Measurements from ENCODE around the gene ECEL1. TPM values are rescaled to one million over a fixed set of nuclear protein-coding genes. Genes with fewer than 3 reads are reported as not detected.
"Not testable (repeated sequence)": the region's sequence is repeated elsewhere in the genome, so short reads cannot be mapped to it uniquely, and the experiment has no call there.

Gene ECEL1
- polyA plus RNA-seq, 10 donors: 0.29 to 1.0 (median 0.45) TPM

GRCh38 chr2:232443047-232443446, 44.6 kb downstream of the ECEL1 start:
- not testable (repeated sequence) for DNase-seq

GRCh38 chr2:232442431-232442830, 45.2 kb downstream of the ECEL1 start:
- DNase-seq: peak in 1 of 3 donors; percentile 10

DNA sequence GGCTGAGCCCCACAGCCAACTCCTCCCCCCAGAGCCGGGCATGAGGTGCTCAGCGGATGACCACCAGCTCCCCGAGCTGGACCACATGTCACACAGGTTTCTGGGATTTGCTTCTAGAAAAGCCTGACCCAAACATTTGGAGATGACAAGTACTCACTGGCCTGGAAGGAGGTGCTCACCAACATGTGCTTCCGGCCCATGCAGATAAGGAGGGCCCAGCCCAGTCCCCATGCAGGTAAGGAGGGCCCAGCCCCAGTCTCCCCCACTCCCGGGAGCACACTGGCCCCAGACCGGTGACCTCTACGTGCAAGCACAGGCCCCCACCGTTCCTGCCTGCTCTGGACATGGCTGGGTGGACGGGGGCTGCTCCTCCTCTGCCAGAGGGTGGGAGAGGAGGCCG, 45.7 kb downstream of the ECEL1 start:
- DNase-seq: not testable (repeated sequence)

GRCh38 chr2:232441147-232441651, 46.4 kb downstream of the ECEL1 start:
- no peak for DNase-seq

GRCh38 chr2:232440220-232441018, 47.2 kb downstream of the ECEL1 start:
- DNase-seq: peak; percentile 52 to 82 (median 77)

GRCh38 chr2:232439758-232440135, 47.9 kb downstream of the ECEL1 start:
- no peak for DNase-seq

- DNase-seq: no peak
Measured at GRCh38 chr2:232438951-232439757, 48.5 kb downstream of the ECEL1 start.

DNA sequence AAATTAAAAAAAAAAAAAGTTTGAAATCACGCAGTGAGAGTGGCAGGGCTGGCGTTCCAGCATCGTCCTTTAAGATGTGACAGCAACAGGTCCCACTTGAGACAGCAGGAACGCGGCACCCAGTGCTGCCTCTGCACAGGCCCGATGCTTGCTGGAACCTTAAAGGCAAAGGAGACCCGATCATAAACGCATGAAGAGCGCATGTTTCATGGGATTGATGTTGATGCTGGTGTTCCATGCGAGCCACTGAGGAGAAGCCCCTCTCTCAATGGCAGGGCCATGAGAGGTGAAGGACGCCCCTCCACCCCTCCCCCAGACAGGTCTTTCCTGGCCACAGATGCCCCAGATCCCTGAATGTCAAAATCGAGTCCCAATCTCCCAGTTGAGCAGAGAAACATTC, 49.5 kb downstream of the ECEL1 start:
- no peak for DNase-seq

- DNase-seq: no peak
Measured at GRCh38 chr2:232437195-232437571, 50.5 kb downstream of the ECEL1 start.

DNA sequence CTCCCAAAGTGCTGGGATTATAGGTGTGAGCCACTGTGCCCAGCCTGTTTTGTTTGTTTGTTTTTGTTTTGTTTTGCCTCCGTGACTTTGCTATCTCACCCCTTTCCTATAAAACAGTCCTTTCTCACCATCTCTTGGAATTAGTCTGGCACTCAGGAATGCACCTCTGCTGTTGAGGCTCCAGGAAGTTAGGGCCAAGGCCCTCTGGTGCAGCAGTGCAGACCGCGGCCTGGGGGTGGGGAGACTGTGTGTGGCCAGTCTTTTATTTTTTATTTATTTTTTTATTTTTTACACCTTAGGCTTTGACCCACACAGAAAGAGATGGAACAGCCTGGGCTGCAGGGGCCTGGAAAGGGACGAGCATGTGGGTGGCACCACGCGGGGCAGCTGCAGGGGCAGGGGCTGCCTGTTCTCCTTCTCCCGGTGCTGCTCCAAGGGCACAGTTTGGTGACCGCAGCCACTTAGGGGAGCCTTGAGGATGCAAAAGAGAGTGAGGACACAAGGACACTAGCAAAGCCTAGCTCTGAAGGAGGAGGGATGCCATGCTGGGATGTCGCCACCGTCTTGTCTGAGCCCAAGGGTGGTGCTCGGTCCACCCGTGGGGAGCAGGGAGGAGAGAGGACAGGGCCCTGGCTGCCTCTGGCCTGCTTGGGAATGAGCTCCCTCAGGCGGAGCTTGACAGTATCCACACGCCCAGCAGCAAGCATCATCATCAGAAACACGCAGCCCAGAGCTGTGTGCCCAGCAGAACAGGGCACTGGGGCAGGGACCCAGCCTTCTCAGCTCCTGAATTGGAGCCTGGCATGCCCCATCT, 51.0 kb downstream of the ECEL1 start:
- no peak for DNase-seq

DNA sequence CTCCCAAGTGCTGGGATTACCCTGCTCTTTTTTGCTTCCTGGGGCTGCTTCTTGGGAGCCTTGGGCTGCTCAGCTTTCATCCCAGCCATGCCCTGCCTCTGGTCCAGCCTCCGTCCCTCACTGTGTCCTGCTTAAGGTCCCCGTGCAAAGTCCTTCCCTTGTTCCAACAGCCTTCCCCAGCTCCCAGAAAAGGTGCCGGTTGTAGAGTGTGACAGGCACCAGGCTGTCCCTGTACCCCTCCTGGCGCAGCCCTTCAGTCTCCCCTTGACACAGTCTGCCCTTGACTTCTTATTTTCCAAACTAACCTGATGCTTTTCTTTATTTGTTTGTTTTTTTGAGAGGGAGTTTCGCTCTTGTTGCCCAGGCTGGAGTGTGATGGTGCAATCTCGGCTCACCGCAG, 51.8 kb downstream of the ECEL1 start:
- DNase-seq: no peak

DNA sequence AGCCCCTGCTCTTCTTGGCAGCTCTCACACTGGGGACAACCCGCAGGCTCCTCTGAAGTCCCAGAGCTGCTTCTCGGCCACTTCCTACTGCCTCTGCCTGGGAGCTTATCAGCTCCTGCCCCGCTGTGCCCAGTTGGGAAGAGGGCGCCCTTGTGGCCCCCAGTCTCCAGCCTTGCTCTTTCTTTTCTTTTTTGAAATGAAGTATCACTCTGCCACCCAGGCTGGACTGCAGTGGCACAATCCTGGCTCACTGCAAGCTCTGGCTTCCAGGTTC, 52.3 kb downstream of the ECEL1 start:
- DNase-seq: no peak

DNA sequence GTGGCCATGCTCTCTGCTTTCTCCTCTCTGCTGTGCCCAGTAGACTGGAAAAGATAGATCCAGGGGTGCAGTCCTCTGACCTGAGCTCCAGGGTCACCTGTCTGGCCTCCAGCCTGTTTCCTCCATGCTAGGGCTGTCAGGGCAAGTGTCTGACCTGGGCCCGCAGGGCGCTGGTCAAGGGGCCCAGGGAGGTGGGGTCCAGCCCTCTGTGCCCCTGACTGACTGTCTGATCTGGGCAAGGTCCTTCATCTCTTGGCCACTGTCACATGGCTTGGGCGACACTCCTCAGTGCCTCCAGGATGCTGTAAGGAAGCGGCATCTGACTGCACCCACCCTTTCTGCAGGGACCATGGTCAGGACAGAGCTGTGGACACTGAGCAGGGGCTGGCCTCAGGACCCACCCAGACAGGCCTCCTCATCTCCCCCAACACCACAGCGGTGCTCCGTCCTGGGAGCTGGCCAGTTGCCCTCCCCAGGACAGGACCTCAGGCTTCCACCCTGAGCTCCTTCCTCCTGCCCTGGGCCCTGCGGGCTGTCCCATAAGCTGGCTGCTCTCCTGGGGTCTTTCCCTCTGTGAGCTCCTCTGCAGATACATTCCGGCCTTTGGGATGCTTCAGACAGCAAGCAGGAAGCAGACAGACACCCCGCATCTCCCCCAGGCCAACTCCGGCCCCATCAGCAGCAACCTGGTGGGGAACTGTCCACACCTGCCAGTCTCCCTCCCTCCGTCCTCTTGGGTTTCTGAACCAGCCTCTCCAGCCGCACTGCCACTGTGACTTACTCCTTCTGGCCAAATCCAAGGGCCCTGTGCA, 52.9 kb downstream of the ECEL1 start:
- no peak for DNase-seq

- DNase-seq: no peak
Measured at GRCh38 chr2:232434091-232434490, 53.5 kb downstream of the ECEL1 start.

- DNase-seq: not testable (repeated sequence)
Measured at GRCh38 chr2:232433622-232434021, 54.0 kb downstream of the ECEL1 start.

GRCh38 chr2:232432598-232433184, 54.9 kb downstream of the ECEL1 start:
- no peak for DNase-seq

GRCh38 chr2:232431705-232432590, 55.7 kb downstream of the ECEL1 start:
- DNase-seq: no peak

Measured in muscle of back (tissue), 11 donors.